HG03095 (cell line): ENCODE results near the gene CACNA1D.

ENCODE experiments used
- ATAC-seq: cut with Tn5 transposase; IDR thresholded peaks from one replicate; pipeline ENCODE4 v1.9.1; 2021; ENCODE audit warnings: moderate library complexity; ENCODE audit not compliant: unreplicated experiment

The CACNA1D gene

DNA sequence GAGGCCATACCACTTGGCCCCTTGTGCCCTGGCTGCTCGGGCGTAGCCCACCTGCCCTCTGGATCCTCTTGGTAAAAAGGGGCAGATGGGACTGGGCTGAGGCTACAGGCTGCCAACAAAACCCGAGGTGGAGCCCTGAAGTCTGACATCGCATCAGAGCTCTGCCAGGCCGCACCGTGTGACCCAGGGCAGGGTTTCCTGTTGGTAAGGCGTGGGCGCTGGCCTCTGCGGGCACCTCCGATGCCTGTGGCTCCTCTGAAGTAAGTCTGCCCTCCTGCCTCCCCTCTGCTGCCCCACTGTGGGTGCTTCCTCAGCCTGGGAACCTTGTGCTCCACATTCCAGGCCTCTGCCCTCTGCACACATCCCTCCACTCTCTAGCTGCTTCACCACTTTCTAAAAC lies 342.9 kb downstream of the CACNA1D start:
- ATAC-seq, result no peak

DNA sequence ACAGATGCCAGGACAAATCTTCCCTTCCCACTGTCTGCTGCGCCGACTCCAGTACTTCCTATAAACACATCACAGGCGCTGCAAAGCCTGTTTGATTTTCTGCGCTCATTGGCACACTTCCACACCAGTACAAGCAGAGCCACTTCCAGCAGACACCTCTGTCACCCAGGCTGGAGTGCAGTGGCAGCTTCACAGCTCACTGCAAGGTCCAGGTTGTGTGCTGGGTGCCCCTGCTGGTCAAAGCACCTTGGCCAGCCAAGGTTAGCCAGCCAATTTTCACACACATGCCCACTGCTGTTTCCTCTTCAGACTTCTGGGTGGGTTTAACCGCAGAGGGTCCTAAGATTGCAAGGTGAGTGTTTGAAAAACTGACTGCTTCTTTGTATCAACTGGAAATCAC lies 346.9 kb downstream of the CACNA1D start:
- no peak for ATAC-seq

DNA sequence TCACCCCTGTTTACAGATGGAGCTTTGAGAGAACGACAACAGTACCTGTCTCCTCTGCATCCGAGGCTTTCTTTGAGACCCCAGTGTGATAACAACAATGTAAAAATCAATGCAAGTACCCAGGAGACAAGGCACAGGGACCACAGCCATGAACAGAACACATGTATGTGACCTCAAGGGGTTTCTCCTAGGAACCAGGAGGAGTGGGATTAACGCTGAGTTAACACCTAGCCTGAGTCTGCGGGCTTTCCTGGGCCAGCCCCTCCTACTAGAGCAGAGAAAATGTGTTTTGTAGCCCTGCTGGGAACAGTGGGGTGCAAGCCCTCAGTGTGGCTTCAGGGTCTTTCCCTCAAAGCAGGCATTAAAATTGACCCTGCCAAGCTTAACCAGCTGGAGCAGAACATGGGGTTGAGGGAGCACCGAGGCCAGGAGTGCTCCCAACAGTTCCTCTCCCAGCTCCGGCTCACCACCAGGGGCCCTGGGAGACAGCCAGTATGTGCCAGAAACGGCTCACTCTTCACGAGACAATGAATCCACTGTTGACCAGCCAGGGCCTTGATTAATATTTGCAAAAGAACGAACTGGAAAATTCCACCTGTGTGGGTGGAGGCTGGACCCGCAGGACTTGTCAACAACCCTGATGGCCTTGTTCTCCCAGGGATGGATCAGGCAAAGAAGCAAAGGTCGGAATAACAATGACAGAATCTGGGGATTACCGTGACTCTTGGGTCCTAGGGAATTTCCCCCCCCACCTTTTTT lies 348.2 kb downstream of the CACNA1D start:
- ATAC-seq, result no peak

GRCh38 chr3:53843195-53844177 lies 349.1 kb downstream of the CACNA1D start:
- peak; percentile 41 for ATAC-seq

DNA sequence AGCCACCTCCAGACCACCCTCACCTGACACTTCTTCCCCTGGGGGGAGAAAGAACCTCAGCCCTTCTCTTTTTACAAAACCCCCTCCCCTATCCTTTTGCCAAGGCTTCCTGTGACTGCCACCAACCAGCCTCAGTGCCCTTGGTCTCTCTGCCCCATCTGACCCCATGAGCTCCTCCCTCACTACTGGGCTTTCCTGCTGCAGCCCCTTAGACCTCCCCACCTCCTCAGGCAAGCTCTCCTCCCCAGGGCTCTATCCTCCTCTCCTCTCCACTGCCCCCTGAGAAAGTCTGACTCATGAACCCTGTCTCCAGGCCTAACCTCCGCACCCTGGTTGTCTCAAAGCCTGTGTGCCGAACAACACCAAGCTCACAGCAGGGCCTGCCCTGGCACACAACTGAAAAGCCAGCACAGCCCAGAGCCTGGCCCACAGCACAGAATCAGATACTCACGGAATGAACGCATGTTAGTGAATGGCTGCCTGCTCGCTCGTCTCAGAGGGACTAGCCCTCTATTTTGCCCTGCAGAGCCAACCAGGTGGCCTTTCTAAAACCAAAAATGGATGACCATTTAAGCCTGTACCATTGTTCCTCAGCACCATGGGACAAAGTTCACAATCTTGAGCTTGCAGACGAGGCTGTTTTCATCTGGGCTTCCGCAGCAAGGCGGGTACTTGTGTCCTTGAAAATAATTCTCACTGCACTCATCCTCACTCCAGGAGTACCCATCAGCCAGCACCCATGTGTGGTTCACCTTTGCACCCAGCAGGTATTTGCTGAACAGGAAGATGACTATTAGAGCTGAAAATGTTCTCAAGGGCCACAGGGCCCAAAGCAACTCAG lies 350.1 kb downstream of the CACNA1D start:
- no peak for ATAC-seq

GRCh38 chr3:53845103-53845880 lies 350.9 kb downstream of the CACNA1D start:
- no peak for ATAC-seq

GRCh38 chr3:53845881-53846133 lies 351.4 kb downstream of the CACNA1D start:
- no peak for ATAC-seq

DNA sequence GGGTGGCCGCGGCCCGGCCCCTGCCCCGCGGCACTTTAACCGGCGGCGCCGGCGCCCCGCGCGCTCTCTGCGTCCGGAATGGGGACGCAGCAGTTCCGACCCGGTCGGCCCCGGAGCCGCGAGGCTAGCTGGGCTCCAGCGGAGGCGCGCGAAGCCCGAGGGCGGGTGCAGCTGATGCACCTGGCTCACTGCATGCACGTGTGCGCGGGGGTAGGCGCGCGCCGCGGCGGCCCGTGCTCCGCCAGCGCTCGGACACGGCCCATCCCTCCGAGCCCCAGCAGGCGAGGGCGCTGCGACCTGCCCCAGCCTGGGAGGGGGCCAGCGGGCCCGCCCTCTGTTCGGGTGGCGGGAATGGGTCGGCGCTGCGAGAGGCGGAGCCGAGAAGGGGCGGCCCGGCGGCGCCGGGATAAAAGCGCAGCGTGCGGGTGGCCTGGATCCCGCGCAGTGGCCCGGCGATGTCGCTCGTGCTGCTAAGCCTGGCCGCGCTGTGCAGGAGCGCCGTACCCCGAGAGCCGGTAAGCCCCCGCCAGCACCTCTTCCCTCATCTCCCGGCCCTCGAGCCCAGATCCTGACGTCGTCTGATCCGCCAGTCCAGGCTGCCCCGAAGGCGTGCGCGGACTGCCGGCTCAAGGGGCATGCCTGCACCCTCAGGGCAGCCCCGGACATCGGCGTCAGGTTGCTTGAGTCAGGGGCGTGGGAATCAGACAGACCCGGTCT lies 351.9 kb downstream of the CACNA1D start, which contains the start of the genes CHDH and IL17RB:
CHDH (minus strand) TSS at position 286 of the 717 bp plus-strand sequence. CDS start 22,411 bp downstream, outside the sequence.
IL17RB (plus strand) TSS at position 435 of the 717 bp plus-strand sequence; CDS start at position 456, 21 bp downstream.
- ATAC-seq, result peak; percentile 46

- ATAC-seq, result no peak
These were observed 352.4 kb downstream of the CACNA1D start for GRCh38 chr3:53846851-53847155.

DNA sequence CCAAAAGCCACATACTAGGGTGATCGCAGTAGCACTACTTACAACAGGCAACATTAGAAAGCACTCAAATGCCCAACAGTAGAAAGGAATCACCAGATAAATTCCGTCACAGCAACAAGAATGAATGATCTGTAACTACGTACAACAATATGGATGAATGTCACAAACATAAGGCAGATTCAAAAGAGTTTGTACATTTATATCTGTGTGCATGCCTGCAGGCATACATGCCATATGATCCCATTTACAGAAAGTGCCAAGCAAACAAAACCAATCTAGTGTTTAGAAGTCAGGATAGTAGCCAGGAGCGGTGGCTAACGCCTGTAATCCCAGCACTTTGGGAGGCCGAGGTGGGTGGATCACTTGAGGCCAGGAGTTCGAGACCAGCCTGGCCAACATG lies 355.5 kb downstream of the CACNA1D start:
- no peak for ATAC-seq

- ATAC-seq, result no peak
These were observed 356.5 kb downstream of the CACNA1D start for GRCh38 chr3:53850895-53851294.

GRCh38 chr3:53856964-53857363 lies 362.6 kb downstream of the CACNA1D start:
- ATAC-seq, result no peak

- no peak for ATAC-seq
These were observed 363.8 kb downstream of the CACNA1D start for GRCh38 chr3:53858096-53858741.

DNA sequence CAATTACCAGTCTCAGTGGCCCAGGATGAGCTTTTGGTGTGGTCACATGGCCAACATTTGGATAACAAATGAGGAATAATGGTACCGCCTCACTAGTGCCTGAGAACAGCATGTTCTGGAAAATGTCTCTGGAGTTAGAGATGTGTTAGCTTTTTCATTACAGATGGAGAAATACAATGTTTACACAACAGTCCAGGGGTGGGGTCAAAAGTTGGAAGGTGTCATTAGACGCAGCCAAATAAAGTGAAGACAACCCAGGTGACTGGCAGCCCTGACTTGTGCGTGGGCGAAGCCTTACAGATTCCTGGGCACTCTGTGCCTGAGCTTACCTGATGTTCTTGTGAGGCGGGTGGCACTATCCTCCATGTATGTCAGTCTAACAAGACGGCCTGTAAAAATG lies 364.8 kb downstream of the CACNA1D start:
- no peak for ATAC-seq

GRCh38 chr3:53860196-53860595 lies 365.8 kb downstream of the CACNA1D start:
- ATAC-seq, result no peak

- no peak for ATAC-seq
These were observed 367.8 kb downstream of the CACNA1D start for GRCh38 chr3:53862241-53862640.

DNA sequence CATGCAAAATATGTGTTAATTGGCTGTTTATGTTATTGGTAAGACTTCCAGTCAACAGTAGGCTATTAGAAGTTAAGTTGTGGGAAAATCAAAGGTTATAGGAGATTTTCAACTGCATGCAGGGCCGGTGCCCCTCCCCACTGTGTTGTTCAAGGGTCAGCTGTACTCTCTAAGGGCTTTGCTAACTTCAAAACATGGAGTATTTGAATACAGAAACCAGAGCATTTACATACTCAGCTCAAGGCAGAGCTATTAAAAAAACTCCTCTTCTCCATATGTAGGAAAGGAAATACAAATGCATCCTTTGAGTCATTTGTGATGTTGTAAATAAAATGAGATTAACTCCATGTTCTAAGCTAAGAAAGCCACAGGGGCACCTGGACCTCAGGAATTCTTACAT lies 368.7 kb downstream of the CACNA1D start:
- ATAC-seq, result no peak
